Transverse colon (tissue), 4 donors: Measurements from ENCODE around the gene CRADD. TPM values are rescaled to one million over a fixed set of nuclear protein-coding genes. Genes with fewer than 3 reads are reported as not detected.

Experiments
- DNase-seq: peaks from one replicate; pipeline ENCODE4 v3.0.0-alpha.2; 2019
- H3K27ac ChIP-seq, 4 donors: fragments of 200-600 bp; sonication (generic); 2 replicates each; pipeline ENCODE4 v1.5.1; 2016 to 2018; ENCODE audit warnings: inconsistent platforms in 4 of 4
- H3K27me3 ChIP-seq: fragments of 200-600 bp; sonication (generic); 2 replicates; pipeline ENCODE4 v1.5.1; 2017; ENCODE audit warnings: inconsistent platforms
- H3K36me3 ChIP-seq, 4 donors: fragments of 200-600 bp; sonication (generic); 2 replicates each; pipeline ENCODE4 v1.5.1; 2017 to 2019; ENCODE audit warnings: inconsistent platforms in 4 of 4
- H3K4me1 ChIP-seq, 4 donors: fragments of 200-600 bp; sonication (generic); 2 replicates each; pipeline ENCODE4 v1.5.1; 2017 to 2020; ENCODE audit warnings: inconsistent platforms in 4 of 4
- H3K4me3 ChIP-seq, 4 donors: fragments of 200-600 bp; sonication (generic); 1 replicate in 1 of 4; 2 replicates in 3 of 4; pipeline versions ENCODE4 v1.5.1 to v1.6.1; 2017 to 2019; ENCODE audit warnings: inconsistent platforms in 4 of 4
- H3K9me3 ChIP-seq, 2 donors: fragments of 200-600 bp; sonication (generic); 2 replicates each; pipeline ENCODE4 v1.5.1; 2017 to 2019; ENCODE audit warnings: inconsistent platforms in 2 of 2
- CTCF ChIP-seq, 5 experiments: fragments of 200-600 bp in 3 of 5; fragments of 450-650 bp in 2 of 5; sonication (generic) in 3 of 5; IDR thresholded peaks; 1 replicate in 2 of 5; 2 replicates in 3 of 5; pipeline ENCODE4 v1.5.1; 2016 to 2017; ENCODE audit warnings: antibody characterized with exemption in 5 of 5, inconsistent platforms in 3 of 5, mild to moderate bottlenecking in 2 of 5, moderate library complexity in 1 of 5
- EP300 ChIP-seq: sonication (generic); formaldehyde crosslinking; IDR thresholded peaks from one replicate; pipeline ENCODE4 v1.6.1; 2017; ENCODE audit warnings: antibody characterized with exemption, low read depth
- POLR2A ChIP-seq: fragments of 450-650 bp; IDR thresholded peaks from one replicate; pipeline ENCODE4 v1.6.1; 2016; ENCODE audit warnings: antibody characterized with exemption, mild to moderate bottlenecking, moderate library complexity
- POLR2AphosphoS5 ChIP-seq, 3 donors: sonication (generic); formaldehyde crosslinking; IDR thresholded peaks; one replicate each; pipeline ENCODE4 v1.6.1; 2016; ENCODE audit warnings: antibody characterized with exemption in 3 of 3
- WGBS, 2 donors: methylation state at CpG; one replicate each; pipeline ENCODE4 v1.1.5; 2018; ENCODE audit warnings: low coverage in 1 of 2; 5-methylcytosine and 5-hydroxymethylcytosine counted together
- in situ Hi-C, 4 donors: fragments of 200-750 bp; cut with MboI; loops; one replicate each; pipeline versions ENCODE4 v1.15.0 to v1.15.1; 2017; ENCODE audit warnings: low sequenced_read_pairs in 3 of 4, low pct_ligation_motif_present in 1 of 4, low pct_unique_long_range_greater_than_20kb in 1 of 4
- intact Hi-C: fragments of 100-400 bp; cut with DNase I; formaldehyde crosslinking; loops from one replicate; pipeline ENCODE4 v1.15.1; 2023; ENCODE audit warnings: low total_unique reads
- total RNA-seq, 4 donors: library from RNA; depleted of rRNA; stranded (reverse); fragments of >200 nt; gene quantifications; one replicate each; pipeline ENCODE4 v1.1.0, GENCODE V29; 2016

Gene CRADD
- total RNA-seq, 4 donors from 2014 or later, result 45.6 to 59.3 (median 56.3) TPM

- Histone ChIP-seq H3K9me3 (no peaks in the 10 kb centered on the region), H3K4me1 (peaks cover 0 to 5% (median 0%) of the 10 kb centered on the region in 4 donors), H3K4me3 (no peak overlapping the region), H3K27ac (no peak overlapping the region), H3K27me3 (no peaks in the 10 kb centered on the region), H3K36me3 (no peaks in the 10 kb centered on the region)
- no peak for DNase-seq
- in situ Hi-C loops, result no loop called here
- intact Hi-C loops, result no loop called here
- TF ChIP-seq POLR2A (no peak), CTCF (IDR thresholded peaks at IDR 0.05) (no peak), EP300 (no peak), POLR2AphosphoS5 (IDR thresholded peaks at IDR 0.05) (no peak)
- 80 to 83% methylated on average over 3 to 5 of the region's 5 CpGs for WGBS, 2 donors
Measured at GRCh38 chr12:93857279-93857938, 180.2 kb downstream of the CRADD start.

DNA sequence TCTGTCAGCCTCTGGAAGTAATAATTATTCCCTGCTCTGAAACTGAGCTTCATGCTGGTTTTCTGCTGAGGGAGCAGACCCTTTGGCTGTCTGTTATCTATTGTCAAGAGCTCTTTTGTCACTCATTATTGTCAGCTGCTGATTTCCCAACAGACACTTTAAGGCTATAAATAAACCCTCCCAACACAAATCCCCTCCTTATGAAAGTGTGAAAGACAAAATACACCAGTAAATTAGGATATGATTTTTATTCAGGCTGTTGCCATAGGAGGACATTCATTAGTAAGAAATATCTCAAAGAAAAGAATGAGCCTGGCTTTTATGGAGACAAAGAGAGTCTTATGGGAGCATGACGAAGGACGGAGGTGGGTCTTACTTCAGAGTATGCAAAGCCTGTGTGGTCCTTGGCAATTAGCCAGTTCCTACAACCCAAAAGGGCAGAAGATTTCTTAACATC, 180.8 kb downstream of the CRADD start:
- no peak for TF ChIP-seq POLR2A
- TF ChIP-seq POLR2AphosphoS5 (IDR thresholded peaks at IDR 0.05), result no peak
- TF ChIP-seq CTCF (IDR thresholded peaks at IDR 0.05), result no peak
- no peak for TF ChIP-seq EP300
- H3K27me3 ChIP-seq, result no peaks in the 10 kb centered on the region
- in situ Hi-C loops (no loop called here), intact Hi-C loops (no loop called here)
- DNase-seq, result no peak
- no peak overlapping the region for H3K27ac ChIP-seq
- WGBS, 2 donors, result 83 to 97% methylated on average over 2 of the region's 2 CpGs
- H3K9me3 ChIP-seq, result no peaks in the 10 kb centered on the region
- peaks cover 0 to 5% (median 0%) of the 10 kb centered on the region in 4 donors for H3K4me1 ChIP-seq
- H3K36me3 ChIP-seq, result no peaks in the 10 kb centered on the region
- H3K4me3 ChIP-seq, result no peak overlapping the region

DNA sequence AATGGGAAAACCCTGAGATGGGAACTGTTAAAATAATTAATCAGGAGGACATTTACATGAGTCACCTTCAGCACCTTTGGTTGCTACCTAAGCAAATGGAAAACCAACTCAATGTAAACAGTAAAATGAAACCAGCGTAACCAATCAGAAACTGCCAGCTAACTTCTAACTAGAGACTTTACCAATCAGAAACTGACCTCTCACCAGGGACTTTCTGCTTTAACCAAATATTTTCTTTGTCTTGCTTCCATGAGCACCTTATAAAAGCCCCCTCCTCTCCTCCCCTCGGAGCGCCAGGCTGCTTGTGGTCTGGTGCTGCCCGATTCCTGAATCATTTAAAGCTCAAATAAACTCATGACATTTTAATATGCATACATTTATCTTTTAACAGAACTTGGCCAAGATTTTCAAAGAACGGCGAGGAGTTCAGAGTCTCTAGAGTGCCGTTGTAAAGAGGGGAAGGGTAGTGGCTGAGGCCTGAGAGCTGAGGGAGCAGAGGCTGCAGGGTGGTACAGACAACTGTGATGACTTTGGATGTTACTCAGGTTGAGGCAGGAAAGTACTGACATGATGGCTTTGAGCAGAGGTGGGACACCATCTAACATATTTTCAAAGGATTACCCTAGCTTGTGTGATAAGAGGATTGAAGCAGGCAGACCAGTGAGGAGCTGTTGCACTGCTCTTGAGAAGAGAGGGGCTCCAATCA, 183.6 kb downstream of the CRADD start:
- DNase-seq, result no peak
- Histone ChIP-seq H3K36me3 (no peaks in the 10 kb centered on the region), H3K4me3 (no peak overlapping the region), H3K4me1 (peaks cover 0 to 5% (median 0%) of the 10 kb centered on the region in 4 donors), H3K27ac (no peak overlapping the region), H3K27me3 (no peaks in the 10 kb centered on the region), H3K9me3 (peaks cover 4 to 5% of the 10 kb centered on the region in 2 donors)
- intact Hi-C loops (no loop called here), in situ Hi-C loops (no loop called here)
- no peak for TF ChIP-seq POLR2A
- no peak for TF ChIP-seq EP300
- TF ChIP-seq POLR2AphosphoS5 (IDR thresholded peaks at IDR 0.05), result no peak
- TF ChIP-seq CTCF (IDR thresholded peaks at IDR 0.05), result no peak
- WGBS, 2 donors, result 76 to 80% methylated on average over 2 to 7 of the region's 7 CpGs

- 97 to 100% methylated on average over 1 of the region's 1 CpG for WGBS, 2 donors
- intact Hi-C loops, result no loop called here
- TF ChIP-seq POLR2A, result no peak
- no peak for TF ChIP-seq POLR2AphosphoS5 (IDR thresholded peaks at IDR 0.05)
- no peak for TF ChIP-seq CTCF (IDR thresholded peaks at IDR 0.05)
- no peak for TF ChIP-seq EP300
- Histone ChIP-seq H3K36me3 (no peaks in the 10 kb centered on the region), H3K4me3 (no peak overlapping the region), H3K27me3 (no peaks in the 10 kb centered on the region), H3K4me1 (peaks cover 0 to 4% (median 0%) of the 10 kb centered on the region in 4 donors), H3K9me3 (peaks cover 7 to 12% of the 10 kb centered on the region in 2 donors), H3K27ac (no peak overlapping the region)
- no peak for DNase-seq
- in situ Hi-C loops, result no loop called here
Measured at GRCh38 chr12:93862424-93862823, 185.2 kb downstream of the CRADD start.
